Heart right ventricle (tissue), 16 donors: ENCODE measurements around the gene L3MBTL4. TPM values are rescaled to one million over a fixed set of nuclear protein-coding genes. Genes with fewer than 3 reads are reported as not detected.

ENCODE experiments used
- ATAC-seq, 8 donors: fragments of 200-7000 bp; cut with Tn5 transposase; one replicate each; pipeline ENCODE4 v1.9.1; 2020; ENCODE audit warnings: mild to moderate bottlenecking in 8 of 8, moderate library complexity in 8 of 8, moderate number of reproducible peaks in 1 of 8
- DNase-seq, 2 donors: peaks; one replicate each; pipeline ENCODE4 v3.0.0-alpha.2; 2020
- H3K27ac ChIP-seq, 10 donors: fragments of 200-600 bp; sonication (generic) in 2 of 10; one replicate each; pipeline versions ENCODE4 v1.5.0 to v1.8.0; 2020 to 2022; ENCODE audit warnings: mild to moderate bottlenecking in 3 of 10
- H3K27me3 ChIP-seq, 7 donors: fragments of 200-600 bp; one replicate each; pipeline ENCODE4 v1.8.0; 2021 to 2022; ENCODE audit warnings: mild to moderate bottlenecking in 2 of 7
- H3K36me3 ChIP-seq, 9 donors: fragments of 200-600 bp; sonication (generic) in 1 of 9; one replicate each; pipeline versions ENCODE4 v1.5.0 to v1.8.0; 2020 to 2022; ENCODE audit warnings: mild to moderate bottlenecking in 2 of 9
- H3K4me1 ChIP-seq, 9 donors: fragments of 200-600 bp; sonication (generic) in 1 of 9; one replicate each; pipeline versions ENCODE4 v1.5.0 to v1.8.0; 2020 to 2022; ENCODE audit warnings: mild to moderate bottlenecking in 4 of 9
- H3K4me3 ChIP-seq, 10 donors: fragments of 200-600 bp; sonication (generic) in 2 of 10; one replicate each; pipeline versions ENCODE4 v1.5.0 to v1.8.0; 2020 to 2022; ENCODE audit warnings: mild to moderate bottlenecking in 7 of 10, moderate library complexity in 2 of 10
- H3K9me3 ChIP-seq, 11 donors: fragments of 200-600 bp in 10 of 11; sonication (generic) in 2 of 11; one replicate each; pipeline versions ENCODE4 v1.5.0 to v1.8.0; 2013 to 2022; ENCODE audit warnings: mild to moderate bottlenecking in 2 of 11, control low read depth in 1 of 11, moderate library complexity in 1 of 11
- WGBS, 2 donors: extraction: QIAGEN DNeasy Blood & Tissue Kit; methylation state at CpG; one replicate each; pipeline ENCODE4 v1.1.7; 2013; ENCODE audit warnings: inconsistent platforms in 1 of 2; 5-methylcytosine and 5-hydroxymethylcytosine counted together
- intact Hi-C, 10 donors: fragments of 100-400 bp; cut with DNase I; formaldehyde crosslinking; loops; one replicate each; pipeline versions ENCODE4 v1.11.1 to v1.14.2; 2022
- polyA plus RNA-seq, 2 donors: library from polyadenylated mRNA; stranded (reverse); fragments of 200-250 nt; gene quantifications; one replicate each; pipeline ENCODE4 v1.2.3, GENCODE V29; 2013
- total RNA-seq, 10 donors: library from RNA; stranded (reverse); fragmentation: NEBNext Ultra II Directional in 3 of 10; extraction: Animal tissue kit (Norgen Biotek cat#: 25700) in 3 of 10; gene quantifications; one replicate each; pipeline versions ENCODE4 v1.2.1 to v1.2.4, GENCODE V29; 2021 to 2023
- TF ChIP-seq, protein P1 (sequence below), 9 donors: fragments of 200-600 bp; sonication (generic) in 2 of 9; IDR thresholded peaks; one replicate each; pipeline versions ENCODE4 v1.5.0 to v1.8.0; 2021 to 2022; ENCODE audit warnings: antibody characterized with exemption in 9 of 9, mild to moderate bottlenecking in 5 of 9, moderate library complexity in 1 of 9
- donor health status: Arrhythmogenic right ventricular cardiomyopathy.
- donor health status: ischemic (EF 13 %, LVEDD 7.1; RV severe dilation, severe dysfunction).
- donor health status: healthy with polysubstance abuse.
- donor health status: DM: no; HTN: yes; CAD: no.
- donor health status: DM: no; HTN: no; CAD: no.
- donor health status: ischemic (EF 25% LVEDD 6.9; RV normal size, moderate dysfunction).
- donor health status: ischemic (EF 25% LVEDD 5.7; RV mildly dilated, moderate dysfunction).
- donor health status: healthy.
- donor health status: DM: yes; HTN: yes; CAD: no.
- donor health status: Ischemic cardiomyopathy.
- donor health status: ischemic (EF 35%, LVEDD 5.7; RV mildly dilated, moderate dysfunction).
- donor health status: nonischemic (EF 11% LVEDD 7.7; RV severe dilation, severe dysfunction).
- donor health status: DM: yes; HTN: yes; CAD: no.
- donor health status: PGD.
- donor health status: ischemic (EF 29% LVEDD 5.4; RV normal size, mild dysfunction).
- donor health status: nonischemic (EF 23%, LVEDD 6.1; RV moderate dilation, normal function).

The L3MBTL4 gene
- total and polyA plus RNA-seq, 12 donors: 0.54 to 3.2 (median 1.3) TPM

DNA sequence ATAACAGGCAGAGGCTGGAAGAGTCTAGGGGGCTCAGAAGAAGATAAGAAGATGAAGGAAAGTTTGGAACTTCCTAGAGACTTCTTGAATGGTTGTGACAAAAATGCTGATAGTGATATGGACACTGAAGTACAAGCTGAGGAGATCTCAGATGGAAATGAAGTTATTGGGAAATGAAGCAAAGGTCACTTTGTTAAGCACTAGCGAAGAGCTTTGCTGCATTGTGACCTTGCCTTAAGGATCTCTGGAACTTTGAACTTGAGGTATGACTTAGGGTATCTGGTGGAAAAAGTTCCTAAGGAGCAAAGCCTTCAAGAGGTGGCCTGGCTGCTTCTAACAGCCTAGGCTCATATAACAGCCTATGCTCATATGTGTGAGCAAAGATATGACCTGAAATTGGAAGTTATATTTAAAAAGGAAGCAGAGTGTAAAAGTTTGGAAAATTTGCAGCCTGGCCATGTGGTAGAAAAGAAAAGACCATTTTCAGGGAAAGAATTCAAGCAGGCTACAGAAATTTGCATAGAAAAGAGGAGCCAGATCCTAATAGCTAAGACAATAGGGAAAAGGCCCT lies 91.3 kb downstream of the L3MBTL4 start:
- Histone ChIP-seq H3K27ac (no peak overlapping the region), H3K9me3 (peaks cover 0 to 69% (median 20%) of the 10 kb centered on the region in 11 donors), H3K4me1 (peaks cover 0 to 5% (median 0%) of the 10 kb centered on the region in 9 donors), H3K27me3 (no peaks in the 10 kb centered on the region), H3K36me3 (no peaks in the 10 kb centered on the region), H3K4me3 (no peak overlapping the region)
- DNase-seq (no peak), ATAC-seq (no peak)
- TF ChIP-seq, protein P1, sequence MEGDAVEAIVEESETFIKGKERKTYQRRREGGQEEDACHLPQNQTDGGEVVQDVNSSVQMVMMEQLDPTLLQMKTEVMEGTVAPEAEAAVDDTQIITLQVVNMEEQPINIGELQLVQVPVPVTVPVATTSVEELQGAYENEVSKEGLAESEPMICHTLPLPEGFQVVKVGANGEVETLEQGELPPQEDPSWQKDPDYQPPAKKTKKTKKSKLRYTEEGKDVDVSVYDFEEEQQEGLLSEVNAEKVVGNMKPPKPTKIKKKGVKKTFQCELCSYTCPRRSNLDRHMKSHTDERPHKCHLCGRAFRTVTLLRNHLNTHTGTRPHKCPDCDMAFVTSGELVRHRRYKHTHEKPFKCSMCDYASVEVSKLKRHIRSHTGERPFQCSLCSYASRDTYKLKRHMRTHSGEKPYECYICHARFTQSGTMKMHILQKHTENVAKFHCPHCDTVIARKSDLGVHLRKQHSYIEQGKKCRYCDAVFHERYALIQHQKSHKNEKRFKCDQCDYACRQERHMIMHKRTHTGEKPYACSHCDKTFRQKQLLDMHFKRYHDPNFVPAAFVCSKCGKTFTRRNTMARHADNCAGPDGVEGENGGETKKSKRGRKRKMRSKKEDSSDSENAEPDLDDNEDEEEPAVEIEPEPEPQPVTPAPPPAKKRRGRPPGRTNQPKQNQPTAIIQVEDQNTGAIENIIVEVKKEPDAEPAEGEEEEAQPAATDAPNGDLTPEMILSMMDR (IDR thresholded peaks at IDR 0.05): no peak
- WGBS, 2 donors: 78 to 87% methylated on average over 1 of the region's 1 CpG
- intact Hi-C loops: no loop called here

DNA sequence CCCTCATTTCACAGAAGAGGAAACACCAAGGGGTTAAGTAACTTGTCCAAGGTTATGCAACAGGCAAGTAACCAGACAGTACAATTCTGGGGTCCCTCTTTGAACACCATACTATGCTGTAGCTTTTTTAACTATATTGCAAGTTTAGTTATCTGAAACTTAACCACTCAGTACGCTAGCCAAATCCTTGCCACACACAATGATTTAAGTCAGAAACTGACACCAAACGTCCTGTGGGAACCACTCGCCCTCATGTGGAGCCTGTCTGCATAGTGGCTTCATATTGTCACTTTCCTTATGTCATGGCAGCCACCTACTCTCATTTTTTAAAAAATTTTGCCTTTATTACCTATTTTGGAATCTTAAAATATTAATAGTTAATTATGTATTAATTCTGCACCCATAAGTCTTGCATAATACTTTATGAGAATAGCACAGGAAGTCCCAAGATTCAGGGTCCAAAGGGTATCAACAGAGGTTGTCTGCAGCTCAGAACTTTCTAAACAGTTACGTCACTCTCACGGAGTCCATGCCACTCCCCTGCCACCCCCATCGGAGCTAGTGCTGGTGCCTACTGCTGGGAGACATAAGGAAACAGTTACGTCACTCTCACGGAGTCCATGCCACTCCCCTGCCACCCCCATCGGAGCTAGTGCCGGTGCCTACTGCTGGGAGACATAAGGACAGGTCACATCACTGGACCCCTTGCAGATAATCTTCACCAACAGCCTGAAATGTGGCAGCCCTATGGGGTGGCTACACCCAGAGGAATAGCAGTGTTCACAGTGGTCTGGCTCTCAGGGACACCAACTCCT lies 99.0 kb downstream of the L3MBTL4 start:
- H3K4me1 ChIP-seq: no peaks in the 10 kb centered on the region
- H3K4me3 ChIP-seq: peak overlapping the region in 1 of 10 donors; percentile 19
- ATAC-seq (no peak), DNase-seq (no peak)
- H3K27ac ChIP-seq: no peak overlapping the region
- intact Hi-C loops: loop anchor here in 1 of 10 donors (5.0 kb wide), 1 partner anchor 48 kb away; no protein-coding TSS in a partner anchor
- no peaks in the 10 kb centered on the region for H3K36me3 ChIP-seq
- H3K9me3 ChIP-seq: peaks cover 0 to 37% (median 5%) of the 10 kb centered on the region in 11 donors
- 61 to 68% methylated on average over 10 of the region's 10 CpGs for WGBS, 2 donors
- H3K27me3 ChIP-seq: no peaks in the 10 kb centered on the region
- TF ChIP-seq, protein P1 (IDR thresholded peaks at IDR 0.05): no peak

GRCh38 chr18:6313415-6313814 lies 101.3 kb downstream of the L3MBTL4 start:
- intact Hi-C loops: no loop called here
- ATAC-seq: no peak

More at GRCh38 chr18:6313415-6313814, 101.3 kb downstream of the L3MBTL4 start:
- H3K27ac ChIP-seq: no peak overlapping the region
- H3K9me3 ChIP-seq: peaks cover 0 to 18% (median 5%) of the 10 kb centered on the region in 11 donors
- no peaks in the 10 kb centered on the region for H3K27me3 ChIP-seq
- no peak overlapping the region for H3K4me3 ChIP-seq
- WGBS, 2 donors: 59 to 66% methylated on average over 2 of the region's 2 CpGs
- peaks cover 0 to 5% (median 0%) of the 10 kb centered on the region in 9 donors for H3K36me3 ChIP-seq
- DNase-seq: no peak
- TF ChIP-seq, protein P1 (IDR thresholded peaks at IDR 0.05): no peak
- H3K4me1 ChIP-seq: no peaks in the 10 kb centered on the region
